HepG2 (cell line): ENCODE data around the gene PIMREG. TPM values are rescaled to one million over a fixed set of nuclear protein-coding genes. Genes with fewer than 3 reads are reported as not detected.

ENCODE experiments used
- ATAC-seq: fragments of 200-7000 bp; cut with Tn5 transposase; 3 replicates; pipeline ENCODE4 v1.9.1; 2020; ENCODE audit warnings: mild to moderate bottlenecking, moderate library complexity
- BruUV-seq: library from RNA; stranded (reverse); fragments of 400-500 nt; replicated peaks from 2 replicates; lab custom pipeline; 2021; lab: Mats Ljungman, UMichigan
- CTCF ChIA-PET: fragments of 300-600 bp; formaldehyde crosslinking; extraction: SDS; loops from one replicate; lab custom pipeline; 2021; ENCODE audit warnings: low total read pairs, inconsistent platforms, low intra/inter-chr PET ratio; lab: Yijun Ruan, JAX
- POLR2A ChIA-PET: fragments of 350-600 bp; sonication (Branson Sonifier 250); formaldehyde crosslinking; loops from one replicate; lab custom pipeline; 2020; ENCODE audit warnings: antibody characterized with exemption, inconsistent platforms; lab: Yijun Ruan, JAX
- DNase-seq: peaks from one replicate; pipeline ENCODE4 v3.0.0-alpha.2; 2015; ENCODE audit warnings: low spot score
- FAIRE-seq: peaks from 3 replicates; lab custom pipeline; 2011; peaks lifted over from hg19 to GRCh38; lab: Jason Lieb, UNC
- H2AFZ ChIP-seq: one replicate; pipeline ENCODE4 v1.6.1; 2011; ENCODE audit warnings: low read length, inconsistent platforms
- H3K27ac ChIP-seq: fragments of 300-600 bp; 3 replicates; pipeline ENCODE4 v1.8.0; 2011; ENCODE audit warnings: mixed run types, mild to moderate bottlenecking, mixed read lengths, low read length, inconsistent platforms; ENCODE audit not compliant: insufficient read depth; ENCODE audit errors: extremely low read length
- H3K27me3 ChIP-seq, 2 experiments: fragments of 200-600 bp in 1 of 2; 2 replicates in 1 of 2; 3 replicates in 1 of 2; pipeline versions ENCODE4 v1.6.0 to v1.8.0; 2011; ENCODE audit warnings: low read length in 2 of 2, mild to moderate bottlenecking in 2 of 2, moderate library complexity in 2 of 2, inconsistent platforms in 1 of 2; ENCODE audit not compliant: insufficient read depth in 2 of 2, control insufficient read depth in 1 of 2
- H3K36me3 ChIP-seq, 2 experiments: fragments of 200-600 bp in 1 of 2; replicated peaks in 1 of 2; 2 replicates in 1 of 2; 3 replicates in 1 of 2; pipeline versions ENCODE4 v1.5.1 to v1.8.0; 2011; ENCODE audit warnings: low read length in 2 of 2, inconsistent platforms in 1 of 2; ENCODE audit not compliant: insufficient read depth in 2 of 2, control insufficient read depth in 1 of 2
- H3K4me1 ChIP-seq: 2 replicates; pipeline ENCODE4 v1.5.1; 2012; ENCODE audit warnings: low read length, inconsistent platforms; ENCODE audit not compliant: insufficient read depth
- H3K4me2 ChIP-seq: 2 replicates; pipeline ENCODE4 v1.6.0; 2011; ENCODE audit warnings: low read depth, low read length, inconsistent platforms
- H3K4me3 ChIP-seq, 3 experiments: fragments of 200-600 bp in 1 of 3; sonication (generic), shearing (Covaris generic) in 1 of 3; replicated peaks in 1 of 3; 2 replicates each; pipeline ENCODE4 v1.5.1; 2011 to 2016; ENCODE audit warnings: low read length in 3 of 3, inconsistent platforms in 2 of 3, low read depth in 2 of 3, mild to moderate bottlenecking in 2 of 3, control low read depth in 1 of 3, mixed read lengths in 1 of 3; ENCODE audit not compliant: insufficient read depth in 1 of 3
- H3K79me2 ChIP-seq: one replicate; pipeline ENCODE4 v1.6.1; 2011; ENCODE audit warnings: low read length, inconsistent platforms; ENCODE audit not compliant: insufficient read depth
- H3K9ac ChIP-seq: 2 replicates; pipeline ENCODE4 v1.6.0; 2011; ENCODE audit warnings: mild to moderate bottlenecking, low read depth, low read length, inconsistent platforms; ENCODE audit not compliant: insufficient read depth
- H3K9me3 ChIP-seq: 2 replicates; pipeline ENCODE4 v1.5.1; 2012; ENCODE audit warnings: mild to moderate bottlenecking, low read length
- H4K20me1 ChIP-seq: 2 replicates; pipeline ENCODE4 v1.6.0; 2011; ENCODE audit warnings: inconsistent platforms, mild to moderate bottlenecking, low read length, moderate library complexity; ENCODE audit not compliant: insufficient read depth
- AKAP8 ChIP-seq: sonication (generic); formaldehyde crosslinking; IDR thresholded peaks from 2 replicates; pipeline ENCODE4 v1.5.1; 2020; ENCODE audit warnings: mild to moderate bottlenecking, missing genetic modification reagents
- CHCHD3 ChIP-seq: sonication (generic); formaldehyde crosslinking; IDR thresholded peaks from 2 replicates; pipeline ENCODE4 v1.8.0; 2022; ENCODE audit warnings: mild to moderate bottlenecking, missing genetic modification reagents, moderate library complexity
- ERF ChIP-seq: IDR thresholded peaks from 2 replicates; pipeline ENCODE4 v1.6.1; 2018; ENCODE audit warnings: missing biosample characterization, missing genetic modification reagents
- GMEB1 ChIP-seq: sonication (generic); formaldehyde crosslinking; IDR thresholded peaks from 2 replicates; pipeline ENCODE4 v1.5.1; 2020; ENCODE audit warnings: missing genetic modification reagents, mild to moderate bottlenecking, borderline replicate concordance
- JUN ChIP-seq: sonication (generic); formaldehyde crosslinking; IDR thresholded peaks from 2 replicates; pipeline ENCODE4 v1.4.0; 2020; ENCODE audit warnings: mild to moderate bottlenecking, missing genetic modification reagents
- MIER2 ChIP-seq: IDR thresholded peaks from 2 replicates; pipeline ENCODE4 v1.6.1; 2016; ENCODE audit warnings: missing biosample characterization, missing genetic modification reagents
- MXD1 ChIP-seq: sonication (generic); formaldehyde crosslinking; IDR thresholded peaks from 2 replicates; pipeline ENCODE4 v1.4.0; 2020; ENCODE audit warnings: mild to moderate bottlenecking, missing genetic modification reagents
- TEF ChIP-seq: sonication (generic); formaldehyde crosslinking; IDR thresholded peaks from 2 replicates; pipeline ENCODE4 v1.5.0; 2020; ENCODE audit warnings: missing genetic modification reagents
- YEATS2 ChIP-seq: sonication (generic); formaldehyde crosslinking; IDR thresholded peaks from 2 replicates; pipeline ENCODE4 v1.4.0; 2020; ENCODE audit warnings: missing genetic modification reagents, borderline replicate concordance
- ZFP82 ChIP-seq: sonication (generic); formaldehyde crosslinking; IDR thresholded peaks from 2 replicates; pipeline ENCODE4 v1.5.1; 2020; ENCODE audit warnings: mild to moderate bottlenecking, missing genetic modification reagents, borderline replicate concordance
- ZNF234 ChIP-seq: sonication (generic); formaldehyde crosslinking; conservative IDR thresholded peaks from 2 replicates; pipeline ENCODE4 v1.5.1; 2020; ENCODE audit warnings: mild to moderate bottlenecking, missing genetic modification reagents
- ZNF264 ChIP-seq: sonication (generic); formaldehyde crosslinking; IDR thresholded peaks from 2 replicates; pipeline ENCODE4 v1.4.0; 2020; ENCODE audit warnings: missing genetic modification reagents
- ZNF33B ChIP-seq: sonication (generic); formaldehyde crosslinking; IDR thresholded peaks from 2 replicates; pipeline ENCODE4 v1.5.1; 2020; ENCODE audit warnings: mild to moderate bottlenecking, missing genetic modification reagents
- ZNF383 ChIP-seq: sonication (generic); formaldehyde crosslinking; IDR thresholded peaks from 2 replicates; pipeline ENCODE4 v1.4.0; 2020; ENCODE audit warnings: missing genetic modification reagents, mild to moderate bottlenecking, borderline replicate concordance
- ZNF576 ChIP-seq: sonication (generic); formaldehyde crosslinking; IDR thresholded peaks from 2 replicates; pipeline ENCODE4 v1.4.0; 2020; ENCODE audit warnings: mild to moderate bottlenecking, missing genetic modification reagents
- ZNF850 ChIP-seq: sonication (generic); formaldehyde crosslinking; conservative IDR thresholded peaks from 2 replicates; pipeline ENCODE4 v1.9.0; 2021; ENCODE audit warnings: mild to moderate bottlenecking, missing genetic modification reagents
- WGBS: methylation state at CpG from one replicate; pipeline ENCODE4 v1.1.6; 2017; ENCODE audit warnings: low lambda C conversion rate; 5-methylcytosine and 5-hydroxymethylcytosine counted together
- in situ Hi-C: cut with HindIII; loops from 2 replicates; pipeline ENCODE4 v1.10.0; 2017; ENCODE audit warnings: low pct_unique_long_range_greater_than_20kb; ENCODE audit not compliant: extremely low pct_ligation_motif_present
- intact Hi-C: fragments of 100-400 bp; cut with micrococcal nuclease; formaldehyde crosslinking; loops from one replicate; pipeline ENCODE4 v1.10.0; 2022; ENCODE audit not compliant: unreplicated experiment
- polyA plus RNA-seq, 8 experiments: library from polyadenylated mRNA; depleted of rRNA in 3 of 8; stranded (reverse) in 7 of 8; unstranded in 1 of 8; fragments of >200 nt; fragmentation: Illumina TruSeq in 4 of 8; extraction: Trizol in 4 of 8; gene quantifications; 2 replicates each; pipeline versions ENCODE4 v1.2.1 to v1.2.3, GENCODE V29; 2011 to 2016; ENCODE audit warnings: low read depth in 4 of 8, missing spikeins in 1 of 8, mixed read lengths in 1 of 8; ENCODE audit not compliant: insufficient read depth in 1 of 8
- total RNA-seq, 5 experiments: library from RNA; depleted of rRNA; stranded (reverse); fragments of >200 nt; fragmentation: Illumina TruSeq; extraction: Trizol; gene quantifications; 2 replicates each; pipeline ENCODE4 v1.2.3, GENCODE V29; 2016; ENCODE audit warnings: low read depth in 1 of 5
- TF ChIP-seq, protein P1 (sequence below): sonication (generic); formaldehyde crosslinking; IDR thresholded peaks from 2 replicates; pipeline ENCODE4 v1.8.1; 2023; ENCODE audit warnings: mild to moderate bottlenecking, inconsistent platforms, moderate library complexity, missing genetic modification reagents, borderline replicate concordance
- TF ChIP-seq, protein P2 (sequence below): sonication (generic); formaldehyde crosslinking; IDR thresholded peaks from 2 replicates; pipeline ENCODE4 v1.4.0; 2020; ENCODE audit warnings: missing genetic modification reagents

PIMREG gene
- total and polyA plus RNA-seq, 2 of the 13 experiments (the other 11 are each of a cell fraction or from before 2014, with no cell fraction given) = 15.6 to 30.3 TPM

DNA sequence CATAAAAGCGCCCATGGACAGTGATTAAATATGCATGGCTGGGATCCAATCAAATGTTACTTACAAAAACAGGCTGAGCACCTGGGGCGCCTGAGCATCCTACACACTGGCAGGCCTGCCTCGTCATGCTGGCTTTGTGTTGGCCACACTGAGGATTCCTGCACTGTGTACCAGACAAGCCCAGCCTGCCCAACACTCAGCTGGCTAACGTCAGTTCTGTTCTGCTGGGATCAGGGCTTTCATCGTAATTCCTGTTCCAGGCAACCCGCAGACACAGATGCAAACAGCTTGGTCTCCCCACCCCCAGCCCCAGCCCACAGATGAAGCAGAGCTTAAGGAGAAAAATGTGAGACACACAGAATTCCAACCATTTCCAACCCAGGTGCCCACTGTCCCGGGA, 30.7 kb downstream of the PIMREG start:
- TF ChIP-seq ZNF576 (no peak), MIER2 (CRISPR knock-in tag) (no peak), ZNF264 (CRISPR knock-in tag) (no peak), ZNF850 (no peak), CHCHD3 (CRISPR knock-in tag) (no peak), ZNF33B (CRISPR knock-in tag) (no peak), ZNF234 (CRISPR knock-in tag) (no peak), JUN (CRISPR knock-in tag) (no peak), ZNF383 (CRISPR knock-in tag) (no peak), GMEB1 (CRISPR knock-in tag) (no peak), ERF (CRISPR knock-in tag) (no peak), AKAP8 (CRISPR knock-in tag) (no peak), TEF (CRISPR knock-in tag) (no peak), ZFP82 (CRISPR knock-in tag) (no peak), MXD1 (no peak), YEATS2 (no peak)
- TF ChIP-seq, protein P1, sequence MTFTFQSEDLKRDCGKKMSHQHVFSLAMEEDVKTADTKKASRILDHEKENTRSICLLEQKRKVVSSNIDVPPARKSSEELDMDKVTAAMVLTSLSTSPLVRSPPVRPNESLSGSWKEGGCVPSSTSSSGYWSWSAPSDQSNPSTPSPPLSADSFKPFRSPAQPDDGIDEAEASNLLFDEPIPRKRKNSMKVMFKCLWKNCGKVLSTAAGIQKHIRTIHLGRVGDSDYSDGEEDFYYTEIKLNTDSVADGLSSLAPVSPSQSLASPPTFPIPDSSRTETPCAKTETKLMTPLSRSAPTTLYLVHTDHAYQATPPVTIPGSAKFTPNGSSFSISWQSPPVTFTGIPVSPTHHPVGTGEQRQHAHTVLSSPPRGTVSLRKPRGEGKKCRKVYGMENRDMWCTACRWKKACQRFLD = no peak
- TF ChIP-seq, protein P2, sequence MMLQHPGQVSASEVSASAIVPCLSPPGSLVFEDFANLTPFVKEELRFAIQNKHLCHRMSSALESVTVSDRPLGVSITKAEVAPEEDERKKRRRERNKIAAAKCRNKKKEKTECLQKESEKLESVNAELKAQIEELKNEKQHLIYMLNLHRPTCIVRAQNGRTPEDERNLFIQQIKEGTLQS (CRISPR knock-in tag) = no peak
- Histone ChIP-seq H3K9me3 (no peaks in the 10 kb centered on the region), H3K27ac (no peak overlapping the region), H3K4me2 (no peak overlapping the region), H3K36me3 (no peaks in the 10 kb centered on the region), H2AFZ (no peak overlapping the region), H4K20me1 (no peaks in the 10 kb centered on the region), H3K9ac (no peak overlapping the region), H3K79me2 (no peaks in the 10 kb centered on the region), H3K27me3 (no peaks in the 10 kb centered on the region), H3K4me1 (no peaks in the 10 kb centered on the region), H3K4me3 (no peak overlapping the region)
- intact Hi-C loops (loop anchor here (10.0 kb wide), 1 partner anchor 80 kb away; the partner anchor contains the start of gene PITPNM3), in situ Hi-C loops (loop anchor here (5.0 kb wide), 1 partner anchor 167 kb away; the partner anchor contains the start of genes KIAA0753 and TXNDC17)
- no peak for DNase-seq
- no peak for ATAC-seq
- 44% methylated on average over 5 of the region's 7 CpGs for WGBS
- POLR2A ChIA-PET = no interaction called here
- CTCF ChIA-PET = no interaction called here
- no peak for FAIRE-seq
- BruUV-seq = no TSS peak
